ENCODE data around the gene BAAT.

GRCh38 chr9:101375546-101375945, 9.3 kb downstream of the BAAT start:
- no peak for TF ChIP-seq CTCF (IDR thresholded peaks at IDR 0.05; ENCODE audit: poor library complexity)
- no peak for TF ChIP-seq EZH2phosphoT487 (IDR thresholded peaks at IDR 0.05; ENCODE audit: low read depth, severe bottlenecking, unreplicated experiment)
